Stimulated activated naive CD8-positive, alpha-beta T cell treated with anti-CD3 and anti-CD28 coated beads, Interleukin-15, amount 100 ng/mL, for 72 hours (primary cell): Measurements from ENCODE around the gene NRG2.
A peak's percentile ranks its signal among the peaks of the same experiment; 100 is the strongest.

Experiments used
- ATAC-seq: fragments of 150-1000 bp; cut with Tn5 transposase; 2 replicates; pipeline ENCODE4 v1.10.0; 2021; ENCODE audit warnings: mild to moderate bottlenecking, moderate library complexity
- DNase-seq, 2 donors: peaks; one replicate each; pipeline ENCODE4 v3.0.0; 2021 to 2022
- H3K27ac Mint-ChIP-seq, 2 donors: one replicate each; pipeline ENCODE4 v1.8.0; 2022; ENCODE audit warnings: mild to moderate bottlenecking in 2 of 2, mixed read lengths in 2 of 2, moderate library complexity in 2 of 2
- H3K27me3 Mint-ChIP-seq: one replicate; pipeline ENCODE4 v1.8.0; 2022; ENCODE audit warnings: mixed read lengths
- H3K4me1 Mint-ChIP-seq: one replicate; pipeline ENCODE4 v1.8.0; 2022; ENCODE audit warnings: mild to moderate bottlenecking, mixed read lengths
- H3K4me3 Mint-ChIP-seq, 2 donors: one replicate each; pipeline ENCODE4 v1.8.0; 2022; ENCODE audit warnings: mild to moderate bottlenecking in 2 of 2, mixed read lengths in 2 of 2, moderate library complexity in 1 of 2
- H3K9me3 Mint-ChIP-seq, 2 donors: one replicate each; pipeline ENCODE4 v1.8.0; 2022; ENCODE audit warnings: mixed read lengths in 2 of 2

Gene NRG2

GRCh38 chr5:140003519-140003918, 39.6 kb downstream of the NRG2 start:
- ATAC-seq (no peak), DNase-seq (no peak)
- H3K27ac Mint-ChIP-seq, result no peak overlapping the region
- H3K27me3 Mint-ChIP-seq, result peaks cover 57% of the 10 kb centered on the region
- H3K4me3 Mint-ChIP-seq, result no peak overlapping the region
- H3K9me3 Mint-ChIP-seq, result no peaks in the 10 kb centered on the region
- no peaks in the 10 kb centered on the region for H3K4me1 Mint-ChIP-seq

- ATAC-seq (no peak), DNase-seq (no peak)
- Mint-ChIP-seq H3K9me3 (no peaks in the 10 kb centered on the region), H3K27ac (no peak overlapping the region), H3K27me3 (peaks cover 53% of the 10 kb centered on the region), H3K4me3 (no peak overlapping the region), H3K4me1 (no peaks in the 10 kb centered on the region)
Observed at GRCh38 chr5:140000332-140000731, 42.8 kb downstream of the NRG2 start.

- no peak for DNase-seq
- Mint-ChIP-seq H3K27ac (no peak overlapping the region), H3K9me3 (no peaks in the 10 kb centered on the region), H3K4me3 (no peak overlapping the region), H3K27me3 (peaks cover 48% of the 10 kb centered on the region), H3K4me1 (no peaks in the 10 kb centered on the region)
- ATAC-seq, result no peak
Observed at GRCh38 chr5:139998837-139999236, 44.3 kb downstream of the NRG2 start.

- no peak overlapping the region for H3K4me3 Mint-ChIP-seq
- ATAC-seq (no peak), DNase-seq (no peak)
- H3K4me1 Mint-ChIP-seq, result no peaks in the 10 kb centered on the region
- H3K27ac Mint-ChIP-seq, result no peak overlapping the region
- peaks cover 46% of the 10 kb centered on the region for H3K27me3 Mint-ChIP-seq
- H3K9me3 Mint-ChIP-seq, result no peaks in the 10 kb centered on the region
Observed at GRCh38 chr5:139997276-139997675, 45.8 kb downstream of the NRG2 start.

GRCh38 chr5:139995929-139996328, 47.2 kb downstream of the NRG2 start:
- Mint-ChIP-seq H3K27ac (no peak overlapping the region), H3K4me1 (no peaks in the 10 kb centered on the region), H3K9me3 (no peaks in the 10 kb centered on the region)

GRCh38 chr5:139994234-139994633, 48.9 kb downstream of the NRG2 start:
- H3K4me1 Mint-ChIP-seq, result no peaks in the 10 kb centered on the region
- DNase-seq (no peak), ATAC-seq (no peak)
- no peak overlapping the region for H3K27ac Mint-ChIP-seq
- H3K9me3 Mint-ChIP-seq, result no peaks in the 10 kb centered on the region
- H3K4me3 Mint-ChIP-seq, result no peak overlapping the region
- H3K27me3 Mint-ChIP-seq, result peaks cover 32% of the 10 kb centered on the region

More at GRCh38 chr5:139995929-139996328, 47.2 kb downstream of the NRG2 start:
- no peak for DNase-seq
- Mint-ChIP-seq H3K4me3 (no peak overlapping the region), H3K27me3 (peaks cover 42% of the 10 kb centered on the region)
- ATAC-seq, result no peak

GRCh38 chr5:139985733-139986132, 57.4 kb downstream of the NRG2 start:
- DNase-seq (no peak), ATAC-seq (no peak)

GRCh38 chr5:139985290-139985689, 57.8 kb downstream of the NRG2 start:
- DNase-seq (no peak), ATAC-seq (no peak)
- Mint-ChIP-seq H3K27ac (no peak overlapping the region), H3K9me3 (no peaks in the 10 kb centered on the region), H3K4me1 (no peaks in the 10 kb centered on the region), H3K4me3 (no peak overlapping the region), H3K27me3 (peaks cover 40% of the 10 kb centered on the region)

More at GRCh38 chr5:139985733-139986132, 57.4 kb downstream of the NRG2 start:
- Mint-ChIP-seq H3K27me3 (peaks cover 40% of the 10 kb centered on the region), H3K27ac (no peak overlapping the region), H3K4me3 (no peak overlapping the region), H3K4me1 (no peaks in the 10 kb centered on the region), H3K9me3 (no peaks in the 10 kb centered on the region)

- Mint-ChIP-seq H3K9me3 (no peaks in the 10 kb centered on the region), H3K4me1 (no peaks in the 10 kb centered on the region), H3K4me3 (no peak overlapping the region), H3K27ac (no peak overlapping the region), H3K27me3 (peaks cover 40% of the 10 kb centered on the region)
- DNase-seq (no peak), ATAC-seq (no peak)
Observed at GRCh38 chr5:139984816-139985215, 58.3 kb downstream of the NRG2 start.

GRCh38 chr5:139982975-139983240, 60.2 kb downstream of the NRG2 start:
- Mint-ChIP-seq H3K27ac (peak overlapping the region in 1 of 2 donors; percentile 5), H3K4me1 (no peaks in the 10 kb centered on the region), H3K27me3 (peaks cover 40% of the 10 kb centered on the region), H3K9me3 (no peaks in the 10 kb centered on the region), H3K4me3 (no peak overlapping the region)
- no peak for ATAC-seq
- no peak for DNase-seq

- Mint-ChIP-seq H3K9me3 (no peaks in the 10 kb centered on the region), H3K27ac (no peak overlapping the region), H3K4me1 (no peaks in the 10 kb centered on the region), H3K27me3 (peaks cover 40% of the 10 kb centered on the region), H3K4me3 (no peak overlapping the region)
- no peak for ATAC-seq
- no peak for DNase-seq
Observed at GRCh38 chr5:139982157-139982974, 60.7 kb downstream of the NRG2 start.

- no peaks in the 10 kb centered on the region for H3K9me3 Mint-ChIP-seq
- no peak overlapping the region for H3K27ac Mint-ChIP-seq
- peaks cover 35% of the 10 kb centered on the region for H3K27me3 Mint-ChIP-seq
- H3K4me3 Mint-ChIP-seq, result no peak overlapping the region
- H3K4me1 Mint-ChIP-seq, result no peaks in the 10 kb centered on the region
- DNase-seq (no peak), ATAC-seq (no peak)
Observed at GRCh38 chr5:139980765-139981164, 62.3 kb downstream of the NRG2 start.

- DNase-seq (no peak), ATAC-seq (no peak)
- Mint-ChIP-seq H3K27me3 (peaks cover 34% of the 10 kb centered on the region), H3K27ac (no peak overlapping the region), H3K9me3 (no peaks in the 10 kb centered on the region), H3K4me3 (no peak overlapping the region), H3K4me1 (no peaks in the 10 kb centered on the region)
Observed at GRCh38 chr5:139979943-139980342, 63.2 kb downstream of the NRG2 start.

- H3K27me3 Mint-ChIP-seq, result peaks cover 39% of the 10 kb centered on the region
- H3K4me1 Mint-ChIP-seq, result no peaks in the 10 kb centered on the region
- no peak for ATAC-seq
- H3K4me3 Mint-ChIP-seq, result no peak overlapping the region
- H3K9me3 Mint-ChIP-seq, result no peaks in the 10 kb centered on the region
- no peak for DNase-seq
- no peak overlapping the region for H3K27ac Mint-ChIP-seq
Observed at GRCh38 chr5:139979518-139979917, 63.6 kb downstream of the NRG2 start.

- Mint-ChIP-seq H3K27me3 (peaks cover 22% of the 10 kb centered on the region), H3K4me3 (no peak overlapping the region), H3K27ac (no peak overlapping the region), H3K9me3 (no peaks in the 10 kb centered on the region), H3K4me1 (no peaks in the 10 kb centered on the region)
- DNase-seq (no peak), ATAC-seq (no peak)
Observed at GRCh38 chr5:139976703-139977102, 66.4 kb downstream of the NRG2 start.

GRCh38 chr5:139975942-139976341, 67.2 kb downstream of the NRG2 start:
- Mint-ChIP-seq H3K9me3 (no peaks in the 10 kb centered on the region), H3K27me3 (peaks cover 22% of the 10 kb centered on the region), H3K4me1 (no peaks in the 10 kb centered on the region), H3K27ac (no peak overlapping the region), H3K4me3 (no peak overlapping the region)
- ATAC-seq (no peak), DNase-seq (no peak)

GRCh38 chr5:139975306-139975705, 67.8 kb downstream of the NRG2 start:
- DNase-seq (no peak), ATAC-seq (no peak)
- Mint-ChIP-seq H3K9me3 (no peaks in the 10 kb centered on the region), H3K27me3 (peaks cover 27% of the 10 kb centered on the region), H3K4me3 (no peak overlapping the region), H3K27ac (no peak overlapping the region), H3K4me1 (no peaks in the 10 kb centered on the region)
